Stimulated activated CD4-positive, alpha-beta T cell treated with anti-CD3 and anti-CD28 coated beads, Interleukin-15, amount 100 ng/mL, for 1 hour (primary cell): ENCODE results near the gene SLC5A8.
"Not testable (repeated sequence)": the region's sequence is repeated elsewhere in the genome, so short reads cannot be mapped to it uniquely, and the experiment has no call there.

Experiments used
- DNase-seq, 2 donors: peaks; one replicate each; pipeline ENCODE4 v3.0.0-alpha.2; 2020; ENCODE audit warnings: low read depth in 1 of 2, low spot score in 1 of 2

SLC5A8 gene

GRCh38 chr12:101173197-101173749 lies 36.8 kb downstream of the SLC5A8 start:
- DNase-seq = no peak

GRCh38 chr12:101172316-101172715 lies 37.7 kb downstream of the SLC5A8 start:
- DNase-seq = no peak

DNA sequence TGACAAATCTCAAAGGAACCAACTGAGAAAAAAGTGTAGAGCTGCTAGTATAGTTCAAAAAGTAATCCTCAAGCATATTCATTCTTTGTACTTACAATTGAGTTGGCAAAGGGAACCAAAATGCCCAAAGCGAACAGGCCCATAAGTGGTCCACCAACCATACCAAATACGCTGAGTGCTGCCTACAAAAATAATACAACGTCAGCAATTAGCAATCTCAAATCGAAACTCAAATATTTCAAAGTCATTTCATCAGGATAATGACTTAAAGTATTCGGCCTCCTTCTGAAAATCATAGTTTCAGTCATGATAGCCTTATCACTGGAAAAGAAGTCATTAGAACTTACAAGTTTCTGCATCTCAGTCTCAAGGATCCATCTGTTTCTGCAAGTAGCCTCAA lies 42.0 kb downstream of the SLC5A8 start:
- DNase-seq = no peak

GRCh38 chr12:101166866-101167265 lies 43.2 kb downstream of the SLC5A8 start:
- no peak for DNase-seq

GRCh38 chr12:101165319-101165718 lies 44.7 kb downstream of the SLC5A8 start:
- no peak for DNase-seq

- DNase-seq = not testable (repeated sequence)
Observed at GRCh38 chr12:101145777-101146431, 64.1 kb downstream of the SLC5A8 start.

GRCh38 chr12:101127521-101128219 lies 82.4 kb downstream of the SLC5A8 start:
- DNase-seq = no peak

DNA sequence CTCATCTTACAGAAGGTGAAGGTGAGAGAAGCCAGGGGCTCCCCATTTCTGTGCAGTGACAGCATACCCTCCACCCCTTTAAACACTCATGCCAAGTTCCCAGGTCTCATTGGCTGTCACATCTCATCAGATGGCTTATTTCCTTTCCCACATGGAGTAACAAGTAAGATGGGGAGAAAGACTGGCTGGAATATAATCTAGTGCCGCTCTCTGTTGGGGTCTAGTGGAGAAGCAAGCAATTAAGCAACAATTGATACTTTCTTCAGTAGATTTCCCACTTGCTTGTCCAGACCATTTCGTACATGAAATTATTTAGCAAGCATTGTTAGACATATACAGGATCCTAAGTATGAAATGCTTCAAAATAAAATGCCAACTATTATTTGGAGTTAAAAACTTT lies 92.2 kb downstream of the SLC5A8 start:
- no peak for DNase-seq

GRCh38 chr12:101116911-101117310 lies 93.1 kb downstream of the SLC5A8 start:
- DNase-seq = no peak

GRCh38 chr12:101115326-101115725 lies 94.7 kb downstream of the SLC5A8 start:
- no peak for DNase-seq

GRCh38 chr12:101111441-101111840 lies 98.6 kb downstream of the SLC5A8 start:
- no peak for DNase-seq

DNA sequence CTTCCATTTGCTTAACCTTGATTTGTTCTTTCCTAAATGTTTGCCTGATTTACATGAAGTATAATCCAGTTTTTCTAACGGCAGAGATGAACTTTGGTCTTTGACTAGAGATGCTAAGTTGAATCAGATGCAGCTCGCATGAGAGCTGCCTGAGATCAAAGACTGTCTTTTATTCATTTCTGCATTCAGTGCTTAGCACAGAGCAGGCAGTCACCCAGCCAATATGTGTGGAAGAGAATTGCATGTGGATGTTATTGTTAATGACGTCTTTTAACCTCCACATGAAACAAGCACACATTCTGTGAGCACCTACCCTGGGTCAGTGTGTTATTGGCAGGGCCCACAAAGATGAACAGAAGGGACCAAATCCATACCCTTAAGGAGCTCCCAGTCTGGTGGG lies 99.2 kb downstream of the SLC5A8 start:
- no peak for DNase-seq

DNA sequence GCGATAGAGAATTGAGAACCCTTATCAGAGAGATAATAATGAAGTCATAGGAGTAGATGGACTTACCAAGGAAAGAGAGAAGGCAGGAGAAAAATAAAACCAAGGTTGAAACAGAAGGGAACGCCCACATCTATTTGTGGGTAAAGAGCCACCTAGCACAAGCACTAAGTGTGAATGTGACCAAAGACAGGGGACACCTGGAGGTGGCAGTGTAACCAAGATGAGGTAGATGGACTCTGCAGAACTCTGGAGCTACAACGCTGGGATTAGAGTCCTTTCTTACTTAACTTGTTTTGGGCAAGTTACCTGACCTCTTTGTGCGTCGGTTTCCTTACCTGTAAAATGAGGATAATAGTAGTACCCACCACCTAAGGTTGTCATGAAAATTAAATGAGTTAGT lies 101.9 kb downstream of the SLC5A8 start:
- DNase-seq = no peak

GRCh38 chr12:101107032-101107763 lies 102.8 kb downstream of the SLC5A8 start:
- no peak for DNase-seq
